Endodermal cell (in vitro differentiated cells): ENCODE measurements around the gene FARP2. TPM values are rescaled to one million over a fixed set of nuclear protein-coding genes. Genes with fewer than 3 reads are reported as not detected.

Experiments used
- DNase-seq: peaks from one replicate; pipeline ENCODE4 v3.0.0-alpha.2; 2017
- H3K27ac ChIP-seq: 2 replicates; pipeline ENCODE4 v1.5.1; 2013; ENCODE audit warnings: mild to moderate bottlenecking, low read depth, low read length, moderate library complexity
- H3K27me3 ChIP-seq: 2 replicates; pipeline ENCODE4 v1.6.1; 2013; ENCODE audit warnings: mild to moderate bottlenecking, low read length, moderate library complexity; ENCODE audit not compliant: insufficient read depth, control insufficient read depth, poor library complexity, severe bottlenecking
- H3K36me3 ChIP-seq: 2 replicates; pipeline ENCODE4 v1.7.0; 2013; ENCODE audit warnings: mild to moderate bottlenecking, low read length, moderate library complexity; ENCODE audit not compliant: control insufficient read depth, insufficient read depth
- H3K4me1 ChIP-seq: one replicate; pipeline ENCODE4 v1.7.0; 2013; ENCODE audit warnings: low read length; ENCODE audit not compliant: control insufficient read depth, insufficient read depth
- H3K4me3 ChIP-seq: 2 replicates; pipeline ENCODE4 v1.5.1; 2013; ENCODE audit warnings: mild to moderate bottlenecking, low read length, moderate library complexity
- H3K9ac ChIP-seq: 2 replicates; pipeline ENCODE4 v1.6.1; 2013; ENCODE audit warnings: mild to moderate bottlenecking, low read length, moderate library complexity; ENCODE audit not compliant: poor library complexity, severe bottlenecking; ENCODE audit errors: extremely low read depth
- H3K9me3 ChIP-seq: 2 replicates; pipeline ENCODE4 v1.6.1; 2013; ENCODE audit warnings: mild to moderate bottlenecking, low read length, moderate library complexity; ENCODE audit not compliant: control insufficient read depth
- H3K27ac Mint-ChIP-seq: 2 replicates; pipeline ENCODE4 v1.8.0; 2020; ENCODE audit warnings: mixed read lengths
- H3K27me3 Mint-ChIP-seq: 2 replicates; pipeline ENCODE4 v1.8.0; 2021; ENCODE audit warnings: mild to moderate bottlenecking, mixed read lengths; ENCODE audit not compliant: insufficient read depth
- H3K36me3 Mint-ChIP-seq: 2 replicates; pipeline ENCODE4 v1.8.0; 2020; ENCODE audit warnings: low read depth, mixed read lengths
- H3K4me1 Mint-ChIP-seq: 2 replicates; pipeline ENCODE4 v1.8.0; 2020; ENCODE audit warnings: mixed read lengths
- H3K4me3 Mint-ChIP-seq: 2 replicates; pipeline ENCODE4 v1.8.0; 2020; ENCODE audit warnings: mild to moderate bottlenecking, moderate library complexity, mixed read lengths
- H3K9me3 Mint-ChIP-seq: 2 replicates; pipeline ENCODE4 v1.8.0; 2020; ENCODE audit warnings: mild to moderate bottlenecking, mixed read lengths
- WGBS, 2 experiments: methylation state at CpG; one replicate each; pipeline versions ENCODE4 v1.1.5 to v1.1.7; 2013; ENCODE audit warnings: missing lambda C conversion rate in 2 of 2, mixed read lengths in 1 of 2; ENCODE audit not compliant: insufficient coverage in 1 of 2, insufficient read length in 1 of 2; 5-methylcytosine and 5-hydroxymethylcytosine counted together
- total RNA-seq, 2 donors: library from RNA; stranded (reverse); fragmentation: NEBNext Ultra II Directional in 1 of 2; extraction: Animal tissue kit (Norgen Biotek cat#: 25700) in 1 of 2; gene quantifications; 2 replicates in 1 of 2; 3 replicates in 1 of 2; pipeline ENCODE4 v1.2.1, GENCODE V29; 2021
- TF ChIP-seq, protein P1 (sequence below): fragments of 200-600 bp; sonication (generic); conservative IDR thresholded peaks from 2 replicates; pipeline ENCODE4 v1.5.0; 2021; ENCODE audit warnings: antibody characterized with exemption, mild to moderate bottlenecking

FARP2 gene
- total RNA-seq, 2 donors from 2014 or later = 36.4 to 51.4 TPM

DNA sequence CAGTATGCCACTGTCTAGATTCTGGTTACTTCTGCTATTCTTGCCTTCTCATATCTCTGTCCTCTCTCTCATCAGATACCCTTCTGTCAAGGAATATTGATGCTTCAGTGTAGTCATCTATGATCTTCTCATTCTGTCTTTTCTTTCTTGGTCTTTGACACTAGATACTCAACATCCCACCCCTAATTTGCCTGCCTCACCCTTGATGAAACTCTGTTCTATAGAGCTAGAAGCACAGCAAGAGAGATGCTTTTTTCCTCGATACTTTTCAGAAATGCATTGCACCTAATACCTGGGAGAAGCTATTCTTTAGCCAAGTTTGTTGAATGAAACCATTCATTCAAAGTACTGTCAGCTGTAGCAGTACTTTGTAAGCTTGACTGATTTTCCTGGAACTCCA, 30.8 kb upstream of the FARP2 start:
- WGBS, 2 experiments = 92 to 100% methylated on average over 1 of the region's 1 CpG
- no peaks in the 10 kb centered on the region for H3K4me1 ChIP-seq
- H3K4me3 ChIP-seq = no peak overlapping the region
- H3K27ac ChIP-seq = no peak overlapping the region
- H3K4me3 Mint-ChIP-seq = no peak overlapping the region
- no peaks in the 10 kb centered on the region for H3K9me3 Mint-ChIP-seq
- no peaks in the 10 kb centered on the region for H3K9me3 ChIP-seq
- peaks cover 34% of the 10 kb centered on the region for H3K4me1 Mint-ChIP-seq
- H3K36me3 Mint-ChIP-seq = peaks cover 48% of the 10 kb centered on the region
- H3K27me3 Mint-ChIP-seq = no peaks in the 10 kb centered on the region
- DNase-seq = no peak
- TF ChIP-seq, protein P1, sequence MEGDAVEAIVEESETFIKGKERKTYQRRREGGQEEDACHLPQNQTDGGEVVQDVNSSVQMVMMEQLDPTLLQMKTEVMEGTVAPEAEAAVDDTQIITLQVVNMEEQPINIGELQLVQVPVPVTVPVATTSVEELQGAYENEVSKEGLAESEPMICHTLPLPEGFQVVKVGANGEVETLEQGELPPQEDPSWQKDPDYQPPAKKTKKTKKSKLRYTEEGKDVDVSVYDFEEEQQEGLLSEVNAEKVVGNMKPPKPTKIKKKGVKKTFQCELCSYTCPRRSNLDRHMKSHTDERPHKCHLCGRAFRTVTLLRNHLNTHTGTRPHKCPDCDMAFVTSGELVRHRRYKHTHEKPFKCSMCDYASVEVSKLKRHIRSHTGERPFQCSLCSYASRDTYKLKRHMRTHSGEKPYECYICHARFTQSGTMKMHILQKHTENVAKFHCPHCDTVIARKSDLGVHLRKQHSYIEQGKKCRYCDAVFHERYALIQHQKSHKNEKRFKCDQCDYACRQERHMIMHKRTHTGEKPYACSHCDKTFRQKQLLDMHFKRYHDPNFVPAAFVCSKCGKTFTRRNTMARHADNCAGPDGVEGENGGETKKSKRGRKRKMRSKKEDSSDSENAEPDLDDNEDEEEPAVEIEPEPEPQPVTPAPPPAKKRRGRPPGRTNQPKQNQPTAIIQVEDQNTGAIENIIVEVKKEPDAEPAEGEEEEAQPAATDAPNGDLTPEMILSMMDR = no peak
- H3K36me3 ChIP-seq = peaks cover 70% of the 10 kb centered on the region
- H3K27ac Mint-ChIP-seq = no peak overlapping the region
- H3K27me3 ChIP-seq = no peaks in the 10 kb centered on the region
- H3K9ac ChIP-seq = no peak overlapping the region

DNA sequence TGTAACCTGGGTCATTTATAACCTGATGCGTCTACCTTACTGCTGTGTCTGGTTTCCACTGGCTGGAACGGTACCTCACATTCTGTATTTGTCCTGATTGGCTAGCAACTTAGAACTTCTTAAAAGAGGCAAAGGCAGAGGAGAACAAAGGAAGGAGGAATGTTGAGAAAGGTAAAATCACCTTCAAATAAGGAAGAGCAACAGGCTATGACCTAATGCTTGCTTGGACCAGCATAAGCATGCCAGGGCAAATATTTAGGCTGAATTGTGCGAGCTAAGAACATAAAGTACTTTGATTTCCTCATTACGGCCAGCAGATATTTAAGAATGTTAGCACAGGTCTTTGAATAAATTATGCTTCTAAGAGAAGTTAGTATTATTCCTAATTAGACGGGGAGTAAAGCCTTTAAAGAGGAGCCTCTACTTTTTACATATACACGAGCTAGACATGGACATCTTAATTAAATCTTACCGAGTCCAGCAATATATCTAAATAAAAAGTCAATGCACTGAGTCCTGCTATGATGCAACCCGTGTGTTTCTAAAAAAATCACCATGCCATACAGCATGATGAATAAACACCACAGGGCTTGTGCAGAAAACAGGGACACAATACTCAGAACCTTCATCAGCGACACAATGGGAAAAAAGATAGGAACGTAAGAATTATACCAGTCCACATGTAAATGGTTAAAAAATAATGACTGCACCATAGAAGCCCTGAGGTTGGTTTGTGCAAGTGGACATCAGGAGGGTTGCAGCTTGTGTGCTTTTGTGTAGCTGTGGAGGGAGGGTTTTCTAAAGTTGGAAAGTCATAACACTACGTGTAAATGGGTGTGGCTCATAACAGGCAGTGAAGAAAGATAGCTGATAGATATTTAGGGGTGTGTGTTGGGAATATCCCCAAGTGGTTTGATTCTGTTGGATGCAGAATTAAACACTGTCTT, 26.1 kb upstream of the FARP2 start:
- peaks cover 5% of the 10 kb centered on the region for H3K4me1 Mint-ChIP-seq
- no peaks in the 10 kb centered on the region for H3K27me3 Mint-ChIP-seq
- 95 to 98% methylated on average over 7 to 11 of the region's 11 CpGs for WGBS, 2 experiments
- peak; percentile 19 for DNase-seq
- Histone ChIP-seq H3K27ac (no peak overlapping the region), H3K9ac (no peak overlapping the region), H3K36me3 (peaks cover 95% of the 10 kb centered on the region), H3K4me3 (no peak overlapping the region), H3K27me3 (no peaks in the 10 kb centered on the region), H3K4me1 (no peaks in the 10 kb centered on the region), H3K9me3 (no peaks in the 10 kb centered on the region)
- no peak overlapping the region for H3K4me3 Mint-ChIP-seq
- TF ChIP-seq, protein P1 = no peak
- peaks cover 80% of the 10 kb centered on the region for H3K36me3 Mint-ChIP-seq
- H3K27ac Mint-ChIP-seq = no peak overlapping the region
- no peaks in the 10 kb centered on the region for H3K9me3 Mint-ChIP-seq

DNA sequence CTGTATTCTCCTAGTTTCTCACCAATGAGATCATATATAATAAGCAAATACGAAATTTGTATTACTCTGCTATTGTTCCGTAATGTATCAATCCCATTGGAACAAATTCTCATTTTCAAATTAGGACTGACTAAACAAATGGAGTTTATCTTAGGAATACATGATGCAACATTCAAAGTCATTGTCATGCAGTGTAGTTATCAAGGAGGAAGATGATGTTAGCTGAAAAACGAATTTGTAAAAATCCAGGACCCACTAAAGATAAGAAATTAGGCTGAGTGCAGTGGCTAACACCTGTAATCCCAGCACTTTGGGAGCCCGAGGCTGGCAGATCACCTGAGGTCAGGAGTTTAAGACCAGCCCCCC, 25.5 kb upstream of the FARP2 start:
- Mint-ChIP-seq H3K36me3 (peaks cover 82% of the 10 kb centered on the region), H3K9me3 (no peaks in the 10 kb centered on the region), H3K27ac (no peak overlapping the region), H3K4me1 (peaks cover 2% of the 10 kb centered on the region), H3K4me3 (no peak overlapping the region), H3K27me3 (no peaks in the 10 kb centered on the region)
- no peaks in the 10 kb centered on the region for H3K27me3 ChIP-seq
- H3K9ac ChIP-seq = no peak overlapping the region
- no peak overlapping the region for H3K27ac ChIP-seq
- no peaks in the 10 kb centered on the region for H3K9me3 ChIP-seq
- no peaks in the 10 kb centered on the region for H3K4me1 ChIP-seq
- DNase-seq = no peak
- no peak overlapping the region for H3K4me3 ChIP-seq
- H3K36me3 ChIP-seq = peaks cover 95% of the 10 kb centered on the region
- WGBS, 2 experiments = 95 to 99% methylated on average over 2 to 4 of the region's 4 CpGs
- TF ChIP-seq, protein P1 = no peak
